GM19238 (cell line): ENCODE measurements around the gene PPP1R9B.

Experiments used
- DNase-seq: peaks from one replicate; pipeline ENCODE4 v3.0.0; 2011; ENCODE audit warnings: low spot score; ENCODE audit not compliant: insufficient read length

The PPP1R9B gene

GRCh38 chr17:50157891-50158290 lies 7.4 kb upstream of the PPP1R9B start:
- DNase-seq, result no peak

GRCh38 chr17:50155115-50155819 lies 4.8 kb upstream of the PPP1R9B start:
- no peak for DNase-seq

- DNase-seq, result no peak
These were observed 4.1 kb upstream of the PPP1R9B start for GRCh38 chr17:50154604-50155003.

- no peak for DNase-seq
These were observed 3.4 kb upstream of the PPP1R9B start for GRCh38 chr17:50153650-50154575.

GRCh38 chr17:50152736-50153135 lies 2.3 kb upstream of the PPP1R9B start:
- DNase-seq, result no peak

GRCh38 chr17:50151937-50152547 lies 1.6 kb upstream of the PPP1R9B start:
- peak; percentile 79 for DNase-seq

GRCh38 chr17:50151041-50151936 lies 812 bp upstream of the PPP1R9B start:
- peak; percentile 98 for DNase-seq

- no peak for DNase-seq
These were observed 792 bp downstream of the PPP1R9B start for GRCh38 chr17:50149417-50150353.

GRCh38 chr17:50149091-50149416 lies 1.4 kb downstream of the PPP1R9B start:
- no peak for DNase-seq

- peak; percentile 83 for DNase-seq
These were observed 2.0 kb downstream of the PPP1R9B start for GRCh38 chr17:50148226-50149090.

GRCh38 chr17:50147841-50148225 lies 2.6 kb downstream of the PPP1R9B start:
- DNase-seq, result no peak

GRCh38 chr17:50146927-50147665 lies 3.4 kb downstream of the PPP1R9B start:
- no peak for DNase-seq

- DNase-seq, result no peak
These were observed 4.1 kb downstream of the PPP1R9B start for GRCh38 chr17:50146230-50146926.

GRCh38 chr17:50145532-50146229 lies 4.8 kb downstream of the PPP1R9B start:
- no peak for DNase-seq

- DNase-seq, result no peak
These were observed 5.5 kb downstream of the PPP1R9B start for GRCh38 chr17:50144845-50145531.

GRCh38 chr17:50144355-50144754 lies 6.1 kb downstream of the PPP1R9B start:
- DNase-seq, result no peak
